Measurements from ENCODE around the gene TENT5D.

DNA sequence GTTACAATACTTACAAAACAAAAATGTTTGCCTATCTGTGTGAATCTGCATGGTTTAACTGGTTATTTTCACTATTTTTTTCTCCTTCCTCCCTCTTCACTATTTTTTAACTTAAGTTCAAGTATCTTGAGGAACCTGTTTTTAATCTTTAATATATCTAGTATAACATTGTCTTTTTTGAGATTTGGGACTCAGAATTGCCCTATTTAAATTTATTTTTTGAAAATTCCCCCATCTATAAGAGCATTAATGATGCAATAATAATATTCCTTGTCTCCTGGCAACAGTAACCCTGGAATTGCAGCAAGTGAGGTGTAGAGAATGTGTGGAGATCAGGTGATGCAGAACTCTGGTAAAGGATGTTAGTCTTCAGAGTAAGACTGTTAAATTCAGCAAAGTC is at the start of gene TENT5D:
- TF ChIP-seq, protein P1, sequence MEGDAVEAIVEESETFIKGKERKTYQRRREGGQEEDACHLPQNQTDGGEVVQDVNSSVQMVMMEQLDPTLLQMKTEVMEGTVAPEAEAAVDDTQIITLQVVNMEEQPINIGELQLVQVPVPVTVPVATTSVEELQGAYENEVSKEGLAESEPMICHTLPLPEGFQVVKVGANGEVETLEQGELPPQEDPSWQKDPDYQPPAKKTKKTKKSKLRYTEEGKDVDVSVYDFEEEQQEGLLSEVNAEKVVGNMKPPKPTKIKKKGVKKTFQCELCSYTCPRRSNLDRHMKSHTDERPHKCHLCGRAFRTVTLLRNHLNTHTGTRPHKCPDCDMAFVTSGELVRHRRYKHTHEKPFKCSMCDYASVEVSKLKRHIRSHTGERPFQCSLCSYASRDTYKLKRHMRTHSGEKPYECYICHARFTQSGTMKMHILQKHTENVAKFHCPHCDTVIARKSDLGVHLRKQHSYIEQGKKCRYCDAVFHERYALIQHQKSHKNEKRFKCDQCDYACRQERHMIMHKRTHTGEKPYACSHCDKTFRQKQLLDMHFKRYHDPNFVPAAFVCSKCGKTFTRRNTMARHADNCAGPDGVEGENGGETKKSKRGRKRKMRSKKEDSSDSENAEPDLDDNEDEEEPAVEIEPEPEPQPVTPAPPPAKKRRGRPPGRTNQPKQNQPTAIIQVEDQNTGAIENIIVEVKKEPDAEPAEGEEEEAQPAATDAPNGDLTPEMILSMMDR (IDR thresholded peaks at IDR 0.05): no peak
- no peak for TF ChIP-seq POLR2AphosphoS5 (IDR thresholded peaks at IDR 0.05; ENCODE audit: low read depth, low read length)

All from Panc1 (cell line).